T-helper 2 cell treated with Interferon-gamma antibody and Interleukin-4, amounts not matched to agents 5 μg/mL and 100 μg/mL, for 36 hours (primary cell): Measurements from ENCODE around the gene MANSC4.

ENCODE experiments used
- DNase-seq: peaks from one replicate; pipeline ENCODE4 v3.0.0; 2021; ENCODE audit warnings: low spot score
- H3K27ac Mint-ChIP-seq: one replicate; pipeline ENCODE4 v1.8.0; 2021; ENCODE audit warnings: mild to moderate bottlenecking, mixed read lengths
- H3K27me3 Mint-ChIP-seq: one replicate; pipeline ENCODE4 v1.8.0; 2021; ENCODE audit warnings: low read depth, mixed read lengths
- H3K36me3 Mint-ChIP-seq: one replicate; pipeline ENCODE4 v1.8.0; 2021; ENCODE audit warnings: low read depth, mixed read lengths
- H3K4me1 Mint-ChIP-seq: one replicate; pipeline ENCODE4 v1.8.0; 2021; ENCODE audit warnings: low read depth, mixed read lengths
- H3K4me3 Mint-ChIP-seq: one replicate; pipeline ENCODE4 v1.8.0; 2022; ENCODE audit warnings: mild to moderate bottlenecking, moderate library complexity, mixed read lengths
- H3K9me3 Mint-ChIP-seq: one replicate; pipeline ENCODE4 v1.8.0; 2021; ENCODE audit warnings: mixed read lengths

The MANSC4 gene

GRCh38 chr12:27810756-27811155 lies 30.7 kb upstream of the MANSC4 start:
- DNase-seq = no peak
- peaks cover 12% of the 10 kb centered on the region for H3K4me1 Mint-ChIP-seq
- peaks cover 35% of the 10 kb centered on the region for H3K27me3 Mint-ChIP-seq
- no peaks in the 10 kb centered on the region for H3K9me3 Mint-ChIP-seq
- no peak overlapping the region for H3K4me3 Mint-ChIP-seq
- no peak overlapping the region for H3K27ac Mint-ChIP-seq
- no peaks in the 10 kb centered on the region for H3K36me3 Mint-ChIP-seq

- Mint-ChIP-seq H3K27ac (no peak overlapping the region), H3K9me3 (no peaks in the 10 kb centered on the region), H3K4me3 (no peak overlapping the region), H3K36me3 (no peaks in the 10 kb centered on the region), H3K27me3 (peaks cover 32% of the 10 kb centered on the region), H3K4me1 (peaks cover 7% of the 10 kb centered on the region)
- no peak for DNase-seq
Observed at GRCh38 chr12:27808841-27809240, 28.8 kb upstream of the MANSC4 start.

- H3K27ac Mint-ChIP-seq = no peak overlapping the region
- DNase-seq = peak; percentile 35
Observed at GRCh38 chr12:27807063-27807703, 27.1 kb upstream of the MANSC4 start.

GRCh38 chr12:27806259-27806658 lies 26.2 kb upstream of the MANSC4 start:
- Mint-ChIP-seq H3K27me3 (peaks cover 27% of the 10 kb centered on the region), H3K4me3 (no peak overlapping the region), H3K9me3 (no peaks in the 10 kb centered on the region), H3K4me1 (peaks cover 9% of the 10 kb centered on the region), H3K36me3 (no peaks in the 10 kb centered on the region), H3K27ac (no peak overlapping the region)
- DNase-seq = no peak

More at GRCh38 chr12:27807063-27807703, 27.1 kb upstream of the MANSC4 start:
- Mint-ChIP-seq H3K9me3 (no peaks in the 10 kb centered on the region), H3K4me1 (peaks cover 7% of the 10 kb centered on the region), H3K4me3 (peak overlapping the region; percentile 13), H3K36me3 (no peaks in the 10 kb centered on the region), H3K27me3 (peaks cover 30% of the 10 kb centered on the region)

- peaks cover 19% of the 10 kb centered on the region for H3K27me3 Mint-ChIP-seq
- peaks cover 13% of the 10 kb centered on the region for H3K4me1 Mint-ChIP-seq
- H3K36me3 Mint-ChIP-seq = peaks cover 2% of the 10 kb centered on the region
- no peak overlapping the region for H3K27ac Mint-ChIP-seq
- no peaks in the 10 kb centered on the region for H3K9me3 Mint-ChIP-seq
- no peak for DNase-seq
- no peak overlapping the region for H3K4me3 Mint-ChIP-seq
Observed at GRCh38 chr12:27805238-27805637, 25.2 kb upstream of the MANSC4 start.

- Mint-ChIP-seq H3K36me3 (peaks cover 12% of the 10 kb centered on the region), H3K4me1 (peaks cover 13% of the 10 kb centered on the region), H3K27me3 (peaks cover 14% of the 10 kb centered on the region), H3K27ac (no peak overlapping the region), H3K4me3 (no peak overlapping the region), H3K9me3 (no peaks in the 10 kb centered on the region)
- no peak for DNase-seq
Observed at GRCh38 chr12:27802936-27803335, 22.9 kb upstream of the MANSC4 start.

GRCh38 chr12:27802511-27802910 lies 22.5 kb upstream of the MANSC4 start:
- H3K9me3 Mint-ChIP-seq = no peaks in the 10 kb centered on the region
- H3K36me3 Mint-ChIP-seq = peaks cover 15% of the 10 kb centered on the region
- H3K27me3 Mint-ChIP-seq = peaks cover 12% of the 10 kb centered on the region
- peaks cover 13% of the 10 kb centered on the region for H3K4me1 Mint-ChIP-seq
- H3K4me3 Mint-ChIP-seq = no peak overlapping the region
- DNase-seq = peak; percentile 20
- H3K27ac Mint-ChIP-seq = no peak overlapping the region

GRCh38 chr12:27801630-27802029 lies 21.6 kb upstream of the MANSC4 start:
- no peak overlapping the region for H3K4me3 Mint-ChIP-seq
- H3K27me3 Mint-ChIP-seq = peaks cover 7% of the 10 kb centered on the region
- DNase-seq = no peak
- peaks cover 6% of the 10 kb centered on the region for H3K4me1 Mint-ChIP-seq
- H3K9me3 Mint-ChIP-seq = no peaks in the 10 kb centered on the region
- no peak overlapping the region for H3K27ac Mint-ChIP-seq
- peaks cover 23% of the 10 kb centered on the region for H3K36me3 Mint-ChIP-seq

GRCh38 chr12:27800819-27801218 lies 20.8 kb upstream of the MANSC4 start:
- no peak for DNase-seq
- Mint-ChIP-seq H3K4me3 (no peak overlapping the region), H3K36me3 (peaks cover 23% of the 10 kb centered on the region), H3K27ac (no peak overlapping the region), H3K9me3 (no peaks in the 10 kb centered on the region), H3K27me3 (peaks cover 1% of the 10 kb centered on the region), H3K4me1 (peaks cover 6% of the 10 kb centered on the region)

GRCh38 chr12:27797301-27798025 lies 17.4 kb upstream of the MANSC4 start:
- no peaks in the 10 kb centered on the region for H3K27me3 Mint-ChIP-seq
- H3K4me3 Mint-ChIP-seq = no peak overlapping the region
- H3K36me3 Mint-ChIP-seq = peaks cover 35% of the 10 kb centered on the region
- no peaks in the 10 kb centered on the region for H3K9me3 Mint-ChIP-seq
- no peak overlapping the region for H3K27ac Mint-ChIP-seq
- peaks cover 9% of the 10 kb centered on the region for H3K4me1 Mint-ChIP-seq
- no peak for DNase-seq

GRCh38 chr12:27796128-27796527 lies 16.1 kb upstream of the MANSC4 start:
- Mint-ChIP-seq H3K9me3 (no peaks in the 10 kb centered on the region), H3K4me1 (peaks cover 7% of the 10 kb centered on the region), H3K4me3 (no peak overlapping the region), H3K27me3 (no peaks in the 10 kb centered on the region), H3K27ac (no peak overlapping the region), H3K36me3 (peaks cover 46% of the 10 kb centered on the region)
- no peak for DNase-seq

GRCh38 chr12:27794818-27795584 lies 15.0 kb upstream of the MANSC4 start:
- Mint-ChIP-seq H3K4me3 (no peak overlapping the region), H3K9me3 (no peaks in the 10 kb centered on the region), H3K36me3 (peaks cover 45% of the 10 kb centered on the region), H3K27me3 (no peaks in the 10 kb centered on the region), H3K4me1 (peaks cover 5% of the 10 kb centered on the region), H3K27ac (no peak overlapping the region)
- DNase-seq = no peak

GRCh38 chr12:27790179-27790578 lies 10.1 kb upstream of the MANSC4 start:
- H3K4me3 Mint-ChIP-seq = no peak overlapping the region
- DNase-seq = no peak
- H3K9me3 Mint-ChIP-seq = no peaks in the 10 kb centered on the region
- no peak overlapping the region for H3K27ac Mint-ChIP-seq
- H3K4me1 Mint-ChIP-seq = peaks cover 16% of the 10 kb centered on the region
- H3K36me3 Mint-ChIP-seq = peaks cover 32% of the 10 kb centered on the region
- H3K27me3 Mint-ChIP-seq = no peaks in the 10 kb centered on the region

GRCh38 chr12:27787559-27787958 lies 7.5 kb upstream of the MANSC4 start:
- Mint-ChIP-seq H3K27me3 (no peaks in the 10 kb centered on the region), H3K9me3 (no peaks in the 10 kb centered on the region), H3K4me3 (no peak overlapping the region), H3K36me3 (peaks cover 28% of the 10 kb centered on the region), H3K4me1 (peaks cover 21% of the 10 kb centered on the region), H3K27ac (no peak overlapping the region)
- no peak for DNase-seq
